Measurements from ENCODE around the gene PPP2R3B. TPM values are rescaled to one million over a fixed set of nuclear protein-coding genes. Genes with fewer than 3 reads are reported as not detected.

The PPP2R3B gene
- total RNA-seq, 1 experiment from 2014 or later, result 19.1 TPM

DNA sequence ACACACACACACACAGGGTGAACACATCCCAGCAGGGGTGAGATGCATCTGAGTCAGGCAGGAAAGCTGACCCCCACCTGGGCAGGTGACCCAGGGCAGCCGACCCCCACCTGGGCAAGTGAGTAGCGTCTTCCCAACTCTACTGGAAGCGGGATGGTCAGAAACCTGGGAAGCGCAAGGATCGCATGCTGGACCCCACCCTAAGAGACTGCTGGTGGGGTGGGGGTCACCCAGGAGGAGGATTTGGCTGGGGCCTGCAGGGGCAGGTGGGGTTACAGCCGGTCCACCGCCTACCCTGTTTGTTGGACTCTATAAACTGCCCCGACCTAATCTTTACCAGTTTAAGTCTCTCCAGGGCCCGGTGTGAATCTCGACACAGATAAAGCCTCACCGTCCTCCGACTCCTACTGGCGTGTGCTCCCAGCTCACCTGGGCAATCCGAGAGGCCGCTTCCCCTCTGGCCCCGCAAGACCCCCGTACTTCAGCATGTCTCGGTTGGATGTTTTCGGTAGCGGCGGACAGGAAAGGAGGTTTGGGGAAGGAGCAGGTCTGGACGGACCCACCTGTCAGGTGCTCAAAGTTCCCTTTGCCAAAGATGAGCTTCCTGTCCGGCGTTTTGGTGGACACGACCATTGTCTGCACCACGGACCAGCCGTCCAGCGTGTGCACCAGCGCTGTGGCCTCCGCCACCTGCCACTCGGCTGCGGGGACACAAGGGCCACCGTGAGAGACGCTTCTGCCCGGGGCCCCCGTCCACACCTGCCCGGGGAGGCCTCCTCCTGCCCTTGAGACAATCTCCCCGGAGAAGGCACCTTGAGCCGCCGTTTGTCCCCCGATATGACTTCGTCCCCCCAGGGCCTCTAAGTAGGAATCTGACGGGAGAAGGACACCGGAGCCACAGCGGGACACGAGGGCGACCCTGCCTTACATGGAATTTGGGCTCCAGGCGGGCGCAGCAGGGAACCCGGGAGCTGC is 70.1 kb downstream of the PPP2R3B start:
- POLR2A ChIA-PET, result no interaction called here
- no peak for TF ChIP-seq ZBTB33 (IDR thresholded peaks at IDR 0.05; ENCODE audit: extremely low read depth, insufficient replicate concordance, low read length)
- TF ChIP-seq SRF (IDR thresholded peaks at IDR 0.05; ENCODE audit: low read depth), result no peak
- TF ChIP-seq ELF1 (IDR thresholded peaks at IDR 0.05; ENCODE audit: borderline replicate concordance, low read depth), result no peak
- TF ChIP-seq POLR2A (IDR thresholded peaks at IDR 0.05; ENCODE audit: borderline replicate concordance, extremely low read depth, insufficient read depth, insufficient read length), result no peak
- no peak for TF ChIP-seq FOSL1 (IDR thresholded peaks at IDR 0.05; ENCODE audit: low read depth)
- no peak for TF ChIP-seq ZFX (IDR thresholded peaks at IDR 0.05)
- no peak for TF ChIP-seq ZNF274 (IDR thresholded peaks at IDR 0.05; ENCODE audit: low read depth, low read length)
- TF ChIP-seq TCF7L2 (IDR thresholded peaks at IDR 0.05; ENCODE audit: borderline replicate concordance, extremely low read depth, insufficient read depth, insufficient read length), result no peak
- TF ChIP-seq, protein P1, sequence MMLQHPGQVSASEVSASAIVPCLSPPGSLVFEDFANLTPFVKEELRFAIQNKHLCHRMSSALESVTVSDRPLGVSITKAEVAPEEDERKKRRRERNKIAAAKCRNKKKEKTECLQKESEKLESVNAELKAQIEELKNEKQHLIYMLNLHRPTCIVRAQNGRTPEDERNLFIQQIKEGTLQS (IDR thresholded peaks at IDR 0.05), result no peak
- no peak for TF ChIP-seq EZH2phosphoT487 (IDR thresholded peaks at IDR 0.05; ENCODE audit: borderline replicate concordance)
- TF ChIP-seq SIN3A (IDR thresholded peaks at IDR 0.05; ENCODE audit: low read depth), result no peak
- TF ChIP-seq RAD21 (IDR thresholded peaks at IDR 0.05; ENCODE audit: low read depth), result no peak
- no peak for TF ChIP-seq CEBPB (IDR thresholded peaks at IDR 0.05; ENCODE audit: low read depth)
- TF ChIP-seq, protein P2, sequence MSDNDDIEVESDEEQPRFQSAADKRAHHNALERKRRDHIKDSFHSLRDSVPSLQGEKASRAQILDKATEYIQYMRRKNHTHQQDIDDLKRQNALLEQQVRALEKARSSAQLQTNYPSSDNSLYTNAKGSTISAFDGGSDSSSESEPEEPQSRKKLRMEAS (IDR thresholded peaks at IDR 0.05), result no peak
- TF ChIP-seq JUND (IDR thresholded peaks at IDR 0.05), result no peak
- TF ChIP-seq EZH2 (IDR thresholded peaks at IDR 0.05), result no peak
- no peak for TF ChIP-seq CBX3 (IDR thresholded peaks at IDR 0.05; ENCODE audit: low read depth)
- no peak for TF ChIP-seq REST (IDR thresholded peaks at IDR 0.05; ENCODE audit: low read depth)
- peak overlapping the region; percentile 20 to 32; a peak in 3 of 4 replicates for H3K4me3 ChIP-seq (replicated peaks in 1 of 2; ENCODE audit: low read depth in 1 of 2, low read length in 2 of 2)
- H3K4me2 ChIP-seq (ENCODE audit: low read length), result peak overlapping the region; percentile 41
- RAD21 ChIA-PET (ENCODE audit: low non-redundant PET in 1 of 2, low total read pairs in 2 of 2, uncharacterized antibody in 2 of 2, unreplicated experiment in 2 of 2), result no interaction called here
- no peaks in the 10 kb centered on the region for H3K27me3 ChIP-seq (ENCODE audit: insufficient read depth, low read length)
- DNase-seq (ENCODE audit: low read depth, low spot score) (no peak), ATAC-seq (no peak)
- peak overlapping the region; percentile 35; the same call in 1 of the 2 replicates for H3K27ac ChIP-seq (ENCODE audit: low read depth, low read length)
- H4K20me1 ChIP-seq (ENCODE audit: insufficient read depth), result no peaks in the 10 kb centered on the region
- BruUV-seq (replicated peaks), result no TSS peak
- H3K9me3 ChIP-seq (ENCODE audit: control insufficient read depth in 1 of 2, insufficient read depth in 1 of 2, low read depth in 1 of 2, low read length in 2 of 2), result no peaks in the 10 kb centered on the region
- H3K79me2 ChIP-seq (ENCODE audit: insufficient read depth, low read length), result peaks cover 13% of the 10 kb centered on the region; the same call in 1 of the 2 replicates
- no peak overlapping the region for H2AFZ ChIP-seq (ENCODE audit: low read depth, low read length, poor library complexity, severe bottlenecking)
- CTCF ChIA-PET, result no interaction called here
- peaks cover 0 to 11% of the 10 kb centered on the region in 2 experiments for H3K4me1 ChIP-seq (ENCODE audit: control insufficient read depth in 1 of 2, insufficient read depth in 2 of 2, low read length in 2 of 2)
- H3K9me2 ChIP-seq (ENCODE audit: insufficient read depth), result no peaks in the 10 kb centered on the region
- H3K36me3 ChIP-seq (ENCODE audit: control insufficient read depth in 1 of 2, insufficient read depth in 2 of 2, low read length in 2 of 2), result 0 out of 4 replicates have a peak, but pooled peaks cover 0 to 6% of the 10 kb centered on the region in 2 experiments
- no peak overlapping the region for H3K9ac ChIP-seq (ENCODE audit: low read length)
- intact Hi-C loops (cut with micrococcal nuclease), result loop anchor here (5.0 kb wide), 1 partner anchor 39 kb away; no protein-coding TSS in a partner anchor

All from HCT116 (cell line).